GM19397 (cell line): ENCODE measurements around the gene CIAPIN1.

ENCODE experiments used
- ATAC-seq: cut with Tn5 transposase; IDR thresholded peaks from one replicate; pipeline ENCODE4 v1.9.1; 2021; ENCODE audit warnings: mild to moderate bottlenecking, moderate library complexity; ENCODE audit not compliant: unreplicated experiment

Gene CIAPIN1

GRCh38 chr16:57476546-57477410 is 29.6 kb upstream of the CIAPIN1 start:
- ATAC-seq, result no peak

GRCh38 chr16:57475711-57476339 is 28.6 kb upstream of the CIAPIN1 start:
- ATAC-seq, result peak; percentile 80

GRCh38 chr16:57474671-57475661 is 27.8 kb upstream of the CIAPIN1 start:
- ATAC-seq, result no peak

GRCh38 chr16:57473906-57474305 is 26.7 kb upstream of the CIAPIN1 start:
- no peak for ATAC-seq

GRCh38 chr16:57473176-57473840 is 26.1 kb upstream of the CIAPIN1 start:
- ATAC-seq, result no peak

- no peak for ATAC-seq
These were observed 25.5 kb upstream of the CIAPIN1 start for GRCh38 chr16:57472665-57473060.

- no peak for ATAC-seq
These were observed 24.9 kb upstream of the CIAPIN1 start for GRCh38 chr16:57471852-57472664.

- no peak for ATAC-seq
These were observed 24.0 kb upstream of the CIAPIN1 start for GRCh38 chr16:57471209-57471608.

- no peak for ATAC-seq
These were observed 23.5 kb upstream of the CIAPIN1 start for GRCh38 chr16:57470711-57471110.

- no peak for ATAC-seq
These were observed 22.8 kb upstream of the CIAPIN1 start for GRCh38 chr16:57469917-57470470.

GRCh38 chr16:57469046-57469445 is 21.9 kb upstream of the CIAPIN1 start:
- ATAC-seq, result no peak

- no peak for ATAC-seq
These were observed 21.2 kb upstream of the CIAPIN1 start for GRCh38 chr16:57468346-57468745.

GRCh38 chr16:57464523-57464922 is 17.3 kb upstream of the CIAPIN1 start:
- no peak for ATAC-seq

- no peak for ATAC-seq
These were observed 15.8 kb upstream of the CIAPIN1 start for GRCh38 chr16:57462978-57463362.

GRCh38 chr16:57462209-57462977 is 15.2 kb upstream of the CIAPIN1 start, which contains the start of gene POLR2C:
TSS of gene POLR2C (plus strand) at chr16:57462679. CDS start at chr16:57462725, 46 bp downstream.
- ATAC-seq, result peak; percentile 88

GRCh38 chr16:57452021-57452420 is 4.8 kb upstream of the CIAPIN1 start:
- no peak for ATAC-seq

- ATAC-seq, result peak; percentile 30
These were observed 527 bp downstream of the CIAPIN1 start for GRCh38 chr16:57446531-57447185.

- ATAC-seq, result no peak
These were observed 1.7 kb downstream of the CIAPIN1 start for GRCh38 chr16:57445510-57445909.
